Pancreas (tissue), 10 donors: ENCODE data around the gene PKP2. TPM values are rescaled to one million over a fixed set of nuclear protein-coding genes. Genes with fewer than 3 reads are reported as not detected.

Source experiments
- ATAC-seq, 4 donors: fragments of 200-7000 bp; cut with Tn5 transposase; one replicate each; pipeline versions ENCODE4 v1.8.0 to v1.9.1; 2020; ENCODE audit warnings: mild to moderate bottlenecking in 4 of 4, moderate library complexity in 4 of 4
- DNase-seq, 6 donors: peaks; one replicate each; pipeline ENCODE4 v3.0.0-alpha.2; 2020
- FAIRE-seq: peaks from 2 replicates; lab custom pipeline; 2012; peaks lifted over from hg19 to GRCh38; lab: Jason Lieb, UNC
- H3K27ac ChIP-seq, 4 donors: fragments of 200-600 bp; sonication (generic); 1 replicate in 3 of 4; 2 replicates in 1 of 4; pipeline versions ENCODE4 v1.5.0 to v1.8.0; 2020
- H3K27me3 ChIP-seq, 4 donors: fragments of 200-600 bp; one replicate each; pipeline ENCODE4 v1.8.0; 2021
- H3K36me3 ChIP-seq, 3 donors: fragments of 200-600 bp; sonication (generic) in 1 of 3; one replicate each; pipeline versions ENCODE4 v1.5.0 to v1.8.0; 2020 to 2021
- H3K4me1 ChIP-seq, 3 donors: fragments of 200-600 bp; one replicate each; pipeline ENCODE4 v1.8.0; 2021
- H3K4me3 ChIP-seq, 4 donors: fragments of 200-600 bp; sonication (generic) in 2 of 4; one replicate each; pipeline versions ENCODE4 v1.5.0 to v1.8.0; 2020 to 2021
- H3K9me3 ChIP-seq, 4 donors: fragments of 200-600 bp; one replicate each; pipeline ENCODE4 v1.8.0; 2021
- WGBS, 2 donors: extraction: QIAGEN DNeasy Blood & Tissue Kit; methylation state at CpG; one replicate each; pipeline ENCODE4 v1.1.7; 2013; 5-methylcytosine and 5-hydroxymethylcytosine counted together
- intact Hi-C, 3 donors: fragments of 100-400 bp; cut with DNase I; formaldehyde crosslinking; loops; one replicate each; pipeline versions ENCODE4 v1.11.1 to v1.14.2; 2022
- polyA plus RNA-seq, 2 donors: library from polyadenylated mRNA; stranded (reverse); fragments of 200-250 nt; gene quantifications; one replicate each; pipeline ENCODE4 v1.2.3, GENCODE V29; 2013
- total RNA-seq, 6 donors: library from RNA; stranded (reverse); fragmentation: NEBNext Ultra II Directional in 4 of 6; extraction: Animal tissue kit (Norgen Biotek cat#: 25700) in 4 of 6; gene quantifications; one replicate each; pipeline versions ENCODE4 v1.2.1 to v1.2.4, GENCODE V29; 2021 to 2023
- TF ChIP-seq, protein P1 (sequence below), 4 donors: fragments of 200-600 bp; sonication (generic) in 3 of 4; IDR thresholded peaks; one replicate each; pipeline versions ENCODE4 v1.5.0 to v1.8.0; 2021; ENCODE audit warnings: antibody characterized with exemption in 4 of 4
- donor health status: healthy with polysubstance abuse.
- donor health status: DM: no; HTN: no; CAD: no; lungs with moderate emphysema.
- donor health status: DM: no; HTN: no; CAD: no.
- donor health status: control.
- donor health status: control.
- donor health status: Bipolar disorder and iron deficiency.
- donor health status: DM: yes; HTN: yes; CAD: no.
- donor health status: DM: no; HTN: no; CAD: no.
- donor health status: DM: no; HTN: no; CAD: no.
- donor health status: DM: yes; HTN: yes; CAD: no.

PKP2 gene
- total and polyA plus RNA-seq, 8 donors: 4.9 to 22.7 (median 12.3) TPM

DNA sequence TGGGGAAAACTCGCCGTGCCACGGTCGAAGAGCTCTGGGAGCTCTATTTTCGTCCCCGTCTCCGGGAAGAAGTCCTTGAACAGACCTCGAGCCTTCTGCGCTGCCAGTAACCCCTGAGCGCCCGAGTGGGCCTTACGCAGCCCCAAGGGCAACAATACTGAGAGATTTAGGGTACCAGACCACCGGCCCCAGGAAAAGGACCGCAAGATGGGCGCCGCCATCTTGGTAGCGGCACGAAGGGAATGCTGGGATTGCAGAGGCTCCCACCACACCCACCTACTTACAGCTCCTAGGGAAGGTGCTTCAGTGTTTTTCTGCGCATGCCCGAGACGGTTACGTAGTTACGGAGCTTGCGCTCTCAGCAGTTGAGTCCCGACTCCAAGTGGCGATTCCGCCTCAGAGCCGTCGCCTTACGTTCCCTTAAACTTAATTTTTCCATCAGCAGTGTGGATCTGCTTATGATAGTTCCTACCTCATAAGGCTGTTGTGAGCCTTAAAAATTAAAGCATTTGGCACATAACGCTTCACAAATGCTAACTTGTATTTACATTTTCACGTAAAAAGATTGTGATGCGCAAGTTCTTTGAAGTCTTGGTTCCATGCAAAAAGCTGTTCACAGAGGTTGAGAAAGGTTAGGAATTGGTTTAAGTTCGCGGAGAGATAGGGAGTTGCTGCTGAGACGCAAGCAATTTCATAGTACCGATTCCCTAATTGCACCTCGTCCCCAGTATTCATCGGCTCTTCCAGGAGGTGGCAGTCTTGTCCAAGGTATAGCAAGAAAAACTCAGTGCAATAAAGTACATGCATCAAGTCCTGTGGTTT is 140.7 kb downstream of the PKP2 start, which contains the start of gene YARS2:
YARS2 (minus strand) TSS at position 244 of the 822 bp plus-strand sequence; CDS start at position 221, 23 bp downstream.
- intact Hi-C loops: loop anchor here in 1 of 3 donors (5.0 kb wide), 1 partner anchor 161 kb away; no protein-coding TSS in a partner anchor

DNA sequence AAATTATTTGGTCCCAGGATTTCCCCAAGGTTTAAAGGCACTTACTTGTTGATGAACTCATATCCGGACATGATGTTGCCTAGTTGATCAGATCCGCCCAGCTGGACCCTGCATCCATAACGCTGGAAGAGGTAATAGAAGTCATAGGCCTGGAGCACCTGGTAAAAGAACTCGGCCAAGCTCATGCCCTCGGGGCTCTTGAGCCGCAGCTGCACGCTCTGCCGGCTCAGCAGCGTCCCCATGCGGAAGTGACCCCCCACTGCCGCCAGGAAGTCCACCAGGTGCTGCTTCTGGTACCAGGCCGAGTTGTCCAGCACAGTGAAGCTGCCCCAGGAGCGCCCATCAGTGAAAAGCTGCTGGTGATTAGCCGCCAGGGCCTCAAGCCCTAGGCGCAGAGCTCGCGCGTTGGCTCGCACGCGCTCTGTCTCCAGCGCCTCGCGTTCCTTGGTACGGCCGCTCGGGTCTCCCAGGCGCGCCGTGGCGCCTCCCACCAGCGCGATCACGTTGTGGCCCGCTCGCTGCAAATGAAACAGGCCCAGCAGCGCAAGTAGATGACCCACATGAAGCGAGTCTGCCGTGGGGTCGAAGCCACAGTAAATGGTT is 141.4 kb downstream of the PKP2 start:
- no peak for FAIRE-seq

More for the DNA sequence above, 140.7 kb downstream of the PKP2 start, which contains the start of gene YARS2:
- ATAC-seq (peak; percentile 98 to 99 (median 99)), FAIRE-seq (peak; percentile 76), DNase-seq (peak; percentile 88 to 97 (median 94))
- Histone ChIP-seq H3K9me3 (no peaks in the 10 kb centered on the region), H3K4me3 (peak within 1 kb of the TSS; percentile 71 to 100 (median 82)), H3K4me1 (peaks cover 0 to 13% (median 0%) of the 10 kb centered on the region in 3 donors), H3K27ac (peak within 1 kb of the TSS; percentile 50 to 87 (median 75)), H3K27me3 (no peaks in the 10 kb centered on the region), H3K36me3 (no peaks in the 10 kb centered on the region)
- 0% methylated on average over 39 of the region's 39 CpGs for WGBS, 2 donors
- TF ChIP-seq, protein P1, sequence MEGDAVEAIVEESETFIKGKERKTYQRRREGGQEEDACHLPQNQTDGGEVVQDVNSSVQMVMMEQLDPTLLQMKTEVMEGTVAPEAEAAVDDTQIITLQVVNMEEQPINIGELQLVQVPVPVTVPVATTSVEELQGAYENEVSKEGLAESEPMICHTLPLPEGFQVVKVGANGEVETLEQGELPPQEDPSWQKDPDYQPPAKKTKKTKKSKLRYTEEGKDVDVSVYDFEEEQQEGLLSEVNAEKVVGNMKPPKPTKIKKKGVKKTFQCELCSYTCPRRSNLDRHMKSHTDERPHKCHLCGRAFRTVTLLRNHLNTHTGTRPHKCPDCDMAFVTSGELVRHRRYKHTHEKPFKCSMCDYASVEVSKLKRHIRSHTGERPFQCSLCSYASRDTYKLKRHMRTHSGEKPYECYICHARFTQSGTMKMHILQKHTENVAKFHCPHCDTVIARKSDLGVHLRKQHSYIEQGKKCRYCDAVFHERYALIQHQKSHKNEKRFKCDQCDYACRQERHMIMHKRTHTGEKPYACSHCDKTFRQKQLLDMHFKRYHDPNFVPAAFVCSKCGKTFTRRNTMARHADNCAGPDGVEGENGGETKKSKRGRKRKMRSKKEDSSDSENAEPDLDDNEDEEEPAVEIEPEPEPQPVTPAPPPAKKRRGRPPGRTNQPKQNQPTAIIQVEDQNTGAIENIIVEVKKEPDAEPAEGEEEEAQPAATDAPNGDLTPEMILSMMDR (IDR thresholded peaks at IDR 0.05): peak; percentile 37 to 68 (median 48)

DNA sequence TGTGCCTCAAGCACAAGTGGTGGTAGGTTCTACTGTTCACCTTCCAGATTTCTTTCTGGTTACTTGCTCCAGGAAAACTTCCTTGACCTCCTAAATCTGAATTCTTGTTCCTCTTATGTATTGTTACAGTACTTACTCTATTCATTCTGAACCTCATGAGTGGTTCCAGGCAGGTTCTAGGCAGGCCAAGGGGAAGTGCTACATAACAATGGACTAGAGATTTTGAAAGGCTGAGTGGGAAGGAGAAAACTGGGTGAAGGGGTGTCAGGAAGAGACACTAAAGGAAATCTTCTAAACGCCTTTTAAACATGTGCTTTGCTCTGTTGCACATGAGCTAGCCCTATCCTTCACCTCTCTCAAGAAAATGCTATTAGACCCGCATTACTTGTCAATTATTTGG is 142.5 kb downstream of the PKP2 start:
- TF ChIP-seq, protein P1 (IDR thresholded peaks at IDR 0.05): no peak
- H3K4me3 ChIP-seq: peak overlapping the region in 1 of 4 donors; percentile 100
- ATAC-seq: no peak
- no peak for FAIRE-seq
- no peaks in the 10 kb centered on the region for H3K9me3 ChIP-seq
- intact Hi-C loops: no loop called here
- H3K27me3 ChIP-seq: no peaks in the 10 kb centered on the region
- H3K4me1 ChIP-seq: peaks cover 0 to 13% (median 0%) of the 10 kb centered on the region in 3 donors
- no peak overlapping the region for H3K27ac ChIP-seq
- no peak for DNase-seq
- H3K36me3 ChIP-seq: peaks cover 0 to 16% (median 16%) of the 10 kb centered on the region in 3 donors
- WGBS, 2 donors: 26 to 41% methylated on average over 2 of the region's 2 CpGs

More for the DNA sequence above, 141.4 kb downstream of the PKP2 start:
- intact Hi-C loops: loop anchor here in 1 of 3 donors (5.0 kb wide), 1 partner anchor 162 kb away; no protein-coding TSS in a partner anchor
- peaks cover 0 to 6% (median 5%) of the 10 kb centered on the region in 3 donors for H3K36me3 ChIP-seq
- 0% methylated on average over 40 of the region's 40 CpGs for WGBS, 2 donors
- no peaks in the 10 kb centered on the region for H3K9me3 ChIP-seq
- peak overlapping the region; percentile 71 to 100 (median 82) for H3K4me3 ChIP-seq
- ATAC-seq: peak; percentile 64 to 86 (median 73)
- peak overlapping the region; percentile 50 to 87 (median 75) for H3K27ac ChIP-seq
- H3K4me1 ChIP-seq: peaks cover 0 to 13% (median 0%) of the 10 kb centered on the region in 3 donors
- TF ChIP-seq, protein P1 (IDR thresholded peaks at IDR 0.05): peak; percentile 22 to 53 (median 40)
- no peaks in the 10 kb centered on the region for H3K27me3 ChIP-seq
- DNase-seq: peak; percentile 57 to 86 (median 77)

DNA sequence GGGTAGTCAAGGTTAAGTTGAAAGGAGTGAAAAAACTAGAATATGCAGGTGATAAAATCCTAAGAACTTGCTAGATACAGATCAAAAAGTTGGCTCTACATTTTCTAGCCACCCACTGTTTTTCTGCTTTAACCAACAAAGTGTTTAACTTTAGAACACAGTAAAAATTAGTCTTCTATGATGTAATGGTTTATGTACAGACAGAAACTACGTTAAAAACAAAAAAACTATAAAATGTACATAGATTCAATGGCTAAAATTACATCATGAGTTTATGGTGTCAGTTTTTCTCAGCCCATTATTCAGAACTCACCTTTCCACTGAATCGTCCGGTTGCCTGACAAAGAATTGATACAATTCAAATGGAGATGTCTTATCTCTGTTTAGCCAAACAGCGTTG is 143.0 kb downstream of the PKP2 start:
- no peaks in the 10 kb centered on the region for H3K9me3 ChIP-seq
- ATAC-seq (no peak), DNase-seq (no peak), FAIRE-seq (no peak)
- H3K27me3 ChIP-seq: no peaks in the 10 kb centered on the region
- H3K4me1 ChIP-seq: peaks cover 0 to 13% (median 0%) of the 10 kb centered on the region in 3 donors
- intact Hi-C loops: no loop called here
- TF ChIP-seq, protein P1 (IDR thresholded peaks at IDR 0.05): no peak
- 15 to 26% methylated on average over 4 of the region's 4 CpGs for WGBS, 2 donors
- no peak overlapping the region for H3K27ac ChIP-seq
- peaks cover 0 to 18% (median 18%) of the 10 kb centered on the region in 3 donors for H3K36me3 ChIP-seq
- H3K4me3 ChIP-seq: peak overlapping the region in 1 of 4 donors; percentile 100
